ENCODE data around the gene ASIC1.

DNA sequence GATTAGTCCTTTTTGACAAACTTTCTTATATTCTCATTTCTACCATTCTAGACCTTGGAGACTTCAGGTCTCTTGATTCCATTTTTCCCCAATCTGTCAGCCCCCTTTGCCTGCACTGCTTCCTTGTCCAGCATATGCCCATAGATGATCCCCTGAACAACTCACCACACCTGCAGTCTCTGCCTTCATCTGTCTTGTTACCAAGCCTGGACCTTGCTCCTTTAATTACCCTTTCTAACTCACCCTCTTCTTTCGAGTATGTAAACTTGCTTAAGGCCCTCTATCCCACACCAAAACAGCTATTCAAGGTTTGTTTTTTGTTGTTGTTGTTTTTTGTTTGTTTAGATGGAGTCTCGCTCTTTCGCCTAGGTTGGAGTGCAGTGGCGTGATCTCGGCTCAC, 64.2 kb downstream of the ASIC1 start:
- TF ChIP-seq, protein P1, sequence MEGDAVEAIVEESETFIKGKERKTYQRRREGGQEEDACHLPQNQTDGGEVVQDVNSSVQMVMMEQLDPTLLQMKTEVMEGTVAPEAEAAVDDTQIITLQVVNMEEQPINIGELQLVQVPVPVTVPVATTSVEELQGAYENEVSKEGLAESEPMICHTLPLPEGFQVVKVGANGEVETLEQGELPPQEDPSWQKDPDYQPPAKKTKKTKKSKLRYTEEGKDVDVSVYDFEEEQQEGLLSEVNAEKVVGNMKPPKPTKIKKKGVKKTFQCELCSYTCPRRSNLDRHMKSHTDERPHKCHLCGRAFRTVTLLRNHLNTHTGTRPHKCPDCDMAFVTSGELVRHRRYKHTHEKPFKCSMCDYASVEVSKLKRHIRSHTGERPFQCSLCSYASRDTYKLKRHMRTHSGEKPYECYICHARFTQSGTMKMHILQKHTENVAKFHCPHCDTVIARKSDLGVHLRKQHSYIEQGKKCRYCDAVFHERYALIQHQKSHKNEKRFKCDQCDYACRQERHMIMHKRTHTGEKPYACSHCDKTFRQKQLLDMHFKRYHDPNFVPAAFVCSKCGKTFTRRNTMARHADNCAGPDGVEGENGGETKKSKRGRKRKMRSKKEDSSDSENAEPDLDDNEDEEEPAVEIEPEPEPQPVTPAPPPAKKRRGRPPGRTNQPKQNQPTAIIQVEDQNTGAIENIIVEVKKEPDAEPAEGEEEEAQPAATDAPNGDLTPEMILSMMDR (conservative IDR thresholded peaks at IDR 0.05; ENCODE audit: low read depth, low read length): no peak
- no peak for TF ChIP-seq EZH2phosphoT487 (IDR thresholded peaks at IDR 0.05; ENCODE audit: borderline replicate concordance, low read length)

Measured in PC-3 (cell line).